Mucosa of descending colon (tissue), 3 donors: ENCODE data around the gene XDH. TPM values are rescaled to one million over a fixed set of nuclear protein-coding genes. Genes with fewer than 3 reads are reported as not detected.

Experiments used
- ATAC-seq: fragments of 200-7000 bp; cut with Tn5 transposase; one replicate; pipeline ENCODE4 v1.9.1; 2020; ENCODE audit warnings: mild to moderate bottlenecking, moderate library complexity
- DNase-seq, 3 donors: peaks; one replicate each; pipeline ENCODE4 v3.0.0-alpha.2; 2020
- H3K36me3 ChIP-seq: fragments of 200-600 bp; one replicate; pipeline ENCODE4 v1.8.0; 2021; ENCODE audit warnings: low read depth, mild to moderate bottlenecking
- H3K4me1 ChIP-seq: fragments of 200-600 bp; one replicate; pipeline ENCODE4 v1.8.0; 2021; ENCODE audit warnings: low read depth, mild to moderate bottlenecking
- H3K4me3 ChIP-seq: fragments of 200-600 bp; one replicate; pipeline ENCODE4 v1.8.0; 2021; ENCODE audit warnings: mild to moderate bottlenecking
- H3K9me3 ChIP-seq: fragments of 200-600 bp; one replicate; pipeline ENCODE4 v1.8.0; 2021; ENCODE audit warnings: mild to moderate bottlenecking
- CTCF ChIP-seq: fragments of 200-600 bp; IDR thresholded peaks from one replicate; pipeline ENCODE4 v1.8.0; 2022; ENCODE audit warnings: antibody characterized with exemption, mild to moderate bottlenecking
- intact Hi-C, 2 donors: fragments of 100-400 bp; cut with DNase I in 1 of 2; cut with micrococcal nuclease in 1 of 2; formaldehyde crosslinking; loops; one replicate each; pipeline versions ENCODE4 v1.11.0 to v1.11.1; 2022; cut with DNase I, micrococcal nuclease
- total RNA-seq, 3 donors: library from RNA; stranded (reverse); fragmentation: NEBNext Ultra II Directional in 2 of 3; extraction: Animal tissue kit (Norgen Biotek cat#: 25700) in 2 of 3; gene quantifications; one replicate each; pipeline versions ENCODE4 v1.2.1 to v1.2.4, GENCODE V29; 2021 to 2023
- donor health status: DM: no; HTN: no; CAD: no; lungs with moderate emphysema.
- donor health status: DM: no; HTN: no; CAD: no.
- donor health status: DM: no; HTN: yes; CAD: no.

XDH gene
- total RNA-seq, 3 donors from 2014 or later = 18.4 to 75.4 (median 40.7) TPM

- DNase-seq (no peak), ATAC-seq (peak; percentile 33)
- intact Hi-C loops = no loop called here
- Histone ChIP-seq H3K4me1 (no peaks in the 10 kb centered on the region), H3K4me3 (no peak overlapping the region), H3K36me3 (no peaks in the 10 kb centered on the region), H3K9me3 (no peaks in the 10 kb centered on the region)
- TF ChIP-seq CTCF = no peak
Observed at GRCh38 chr2:31286961-31287550, 127.5 kb downstream of the XDH start.

GRCh38 chr2:31286230-31286629 lies 128.3 kb downstream of the XDH start:
- Histone ChIP-seq H3K9me3 (no peaks in the 10 kb centered on the region), H3K36me3 (no peaks in the 10 kb centered on the region), H3K4me1 (no peaks in the 10 kb centered on the region), H3K4me3 (no peak overlapping the region)
- no peak for ATAC-seq
- no peak for DNase-seq
- TF ChIP-seq CTCF = no peak
- intact Hi-C loops = no loop called here

Other genes with a start within 250 kb of the XDH start
- gene CAPN14, start 197.2 kb downstream of the XDH start, total RNA-seq = under 1 TPM in 2 of 3 donors, not detected in 1; 0.09 to 0.14 TPM
- gene EHD3, start 180.6 kb downstream of the XDH start, total RNA-seq = 1 to 10 TPM in 2 of 3 donors, under 1 TPM in 1; 0.87 to 4.4 (median 1.9) TPM
- not detected for gene SRD5A2, start 166.2 kb upstream of the XDH start, total RNA-seq